ENCODE data around the gene ADAT3.

The ADAT3 gene

GRCh38 chr19:1956868-1957492 is 51.8 kb downstream of the ADAT3 start:
- no peak for DNase-seq (ENCODE audit: low read depth in 2 of 2)

DNA sequence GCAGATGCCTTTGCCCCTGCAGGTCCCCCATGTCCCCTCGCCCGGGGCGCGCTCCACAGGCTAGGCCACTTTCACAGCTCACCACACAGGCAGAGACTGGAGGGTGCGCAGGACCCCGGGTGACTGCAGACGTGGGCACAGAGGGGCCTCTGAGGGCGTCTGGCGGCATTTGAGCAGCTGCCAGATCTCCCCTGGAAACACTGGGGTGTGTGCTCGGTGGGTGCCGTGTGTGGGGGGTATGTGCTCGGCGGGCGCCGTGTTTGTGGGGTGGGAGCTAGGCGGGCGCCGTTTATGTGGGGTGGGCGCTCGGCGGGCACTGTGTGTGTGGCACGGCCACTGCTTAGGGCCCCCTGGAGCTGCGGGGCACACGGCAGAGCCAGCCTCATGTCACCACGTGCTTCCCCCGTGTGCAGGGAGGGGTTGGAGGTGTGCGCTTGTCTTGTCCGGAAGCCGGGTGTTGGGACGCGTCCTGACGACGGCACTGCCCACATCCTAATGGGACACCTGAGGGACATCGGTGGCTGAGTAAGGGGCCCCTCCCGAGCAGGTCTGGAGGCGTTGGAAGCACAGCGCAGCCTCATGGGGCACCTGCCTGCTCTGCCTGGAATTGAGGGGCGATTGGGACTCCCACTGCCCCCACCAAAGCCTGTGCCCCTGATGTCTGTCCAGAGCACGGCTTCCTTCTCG is 52.5 kb downstream of the ADAT3 start:
- DNase-seq (ENCODE audit: low read depth in 2 of 2) = no peak

GRCh38 chr19:1959928-1960589 is 54.9 kb downstream of the ADAT3 start:
- no peak for DNase-seq (ENCODE audit: low read depth in 2 of 2)

DNA sequence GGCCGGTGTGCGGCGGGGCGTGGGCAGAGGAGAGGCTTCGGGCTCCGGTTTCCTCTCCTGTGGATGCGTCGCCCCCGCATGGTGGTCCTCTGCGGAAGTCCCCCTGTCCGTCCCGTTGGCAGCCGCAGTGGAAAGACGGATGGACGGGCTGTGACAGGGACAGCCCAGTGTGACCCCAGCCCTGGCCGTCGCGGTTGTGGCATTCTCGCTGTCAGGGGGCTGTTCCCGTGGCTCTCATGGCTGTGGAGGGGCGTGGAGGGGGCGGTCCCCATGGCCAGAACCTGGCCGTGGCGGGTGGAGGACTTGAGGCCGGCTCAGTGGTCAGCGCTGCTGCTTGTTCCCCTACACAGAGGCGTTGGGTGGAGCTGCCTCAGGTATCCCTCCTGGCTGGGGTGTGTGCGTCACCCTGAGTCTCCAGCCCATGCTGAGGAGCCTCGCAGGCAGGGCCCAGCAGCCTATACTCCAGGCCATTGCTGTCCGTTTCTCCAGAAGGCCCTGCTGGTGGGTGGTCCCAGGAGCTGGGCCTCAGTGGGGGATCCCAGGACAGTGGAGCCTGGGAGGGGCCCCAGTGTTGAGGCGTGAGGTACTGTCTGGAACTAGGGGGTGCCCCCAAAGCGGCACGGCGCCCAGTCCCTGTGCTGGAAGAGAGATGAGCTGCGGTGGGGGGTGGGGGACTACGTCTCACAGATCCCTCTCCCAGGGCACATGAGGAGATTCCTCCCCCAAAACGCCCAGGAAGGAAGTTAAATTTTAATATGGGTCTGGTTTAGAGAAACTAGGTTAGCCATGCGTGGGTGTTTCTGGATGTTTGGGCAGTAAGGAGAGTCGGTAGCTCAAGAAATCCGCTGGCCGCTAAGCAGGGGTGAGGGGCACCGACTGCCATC is 56.0 kb downstream of the ADAT3 start:
- DNase-seq (ENCODE audit: low read depth in 2 of 2) = no peak

DNA sequence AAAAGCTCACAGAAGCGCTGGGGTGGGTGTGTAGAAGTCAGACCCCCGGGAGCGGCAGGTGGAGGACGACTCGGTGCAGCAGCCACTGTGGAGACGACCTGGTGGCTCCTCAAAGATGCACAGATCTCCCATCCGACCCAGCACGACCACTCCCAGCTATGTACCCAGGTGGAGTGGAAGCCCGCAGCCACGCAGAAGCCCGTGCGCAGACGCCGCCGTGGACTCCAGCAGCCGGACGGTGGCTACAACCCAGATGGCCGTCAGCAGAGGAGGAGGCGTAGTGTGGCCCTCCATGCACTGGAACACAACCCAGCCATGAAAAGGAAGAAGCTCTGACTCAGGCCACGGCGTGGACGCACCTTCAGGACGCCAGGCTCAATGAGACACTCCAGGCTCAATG is 57.5 kb downstream of the ADAT3 start:
- no peak for DNase-seq (ENCODE audit: low read depth in 2 of 2)
